GM12864 (cell line): ENCODE data around the gene KRTAP1-5.
"Not testable (repeated sequence)": the region's sequence is repeated elsewhere in the genome, so short reads cannot be mapped to it uniquely, and the experiment has no call there.

Source experiments
- DNase-seq: peaks from one replicate; pipeline ENCODE4 v3.0.0-alpha.2; 2011; ENCODE audit warnings: low read depth
- H3K4me3 ChIP-seq: 2 replicates; pipeline ENCODE4 v1.5.1; 2011; ENCODE audit warnings: mild to moderate bottlenecking, low read depth, low read length, control low read depth
- TF ChIP-seq, protein P1 (sequence below): IDR thresholded peaks from 2 replicates; pipeline ENCODE4 v1.5.1; 2011; ENCODE audit warnings: low read depth, mild to moderate bottlenecking, moderate library complexity, low read length, control low read depth, inconsistent platforms; ENCODE audit errors: missing control alignments

The KRTAP1-5 gene

DNA sequence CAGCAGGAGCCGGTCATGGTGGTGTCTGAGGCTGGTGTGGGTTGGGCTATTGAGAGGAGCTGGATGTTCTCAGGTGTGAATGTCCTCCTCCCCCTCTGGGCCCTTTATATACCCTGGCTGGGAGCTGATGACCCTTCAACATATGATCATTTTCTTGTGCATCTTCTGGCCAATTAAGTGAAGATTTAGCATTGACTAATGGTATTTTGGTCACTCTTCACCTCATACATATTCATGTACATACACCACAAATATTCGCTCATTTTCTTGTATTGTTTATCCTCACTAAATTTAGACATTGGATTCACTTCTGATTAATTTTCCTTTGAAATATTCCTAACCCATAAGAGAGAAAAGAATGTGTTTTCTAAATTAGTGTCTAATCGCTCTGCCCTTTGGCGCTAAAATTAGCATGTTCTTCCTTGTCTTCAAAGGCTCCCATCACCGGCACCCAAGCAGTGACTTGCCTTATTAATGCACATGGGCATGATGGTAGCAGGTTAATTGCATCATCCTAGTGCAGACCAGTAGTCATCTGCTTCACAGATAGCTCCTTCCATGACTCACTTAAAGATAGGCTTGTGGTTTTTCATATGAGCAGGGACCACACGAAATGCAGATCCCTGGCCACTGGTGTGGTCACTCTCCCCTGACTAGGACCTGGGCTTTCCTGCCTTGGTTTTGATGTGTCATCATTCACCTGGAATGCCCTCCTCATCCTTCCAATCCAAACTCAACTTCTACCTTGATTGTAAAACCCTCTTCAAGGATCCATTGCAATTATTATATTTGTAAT is 39.0 kb upstream of the KRTAP1-5 start, which contains the start of gene KRTAP2-4:
KRTAP2-4 (minus strand) TSS at position 51 of the 796 bp plus-strand sequence; CDS start at position 17, 34 bp downstream.
- TF ChIP-seq, protein P1, sequence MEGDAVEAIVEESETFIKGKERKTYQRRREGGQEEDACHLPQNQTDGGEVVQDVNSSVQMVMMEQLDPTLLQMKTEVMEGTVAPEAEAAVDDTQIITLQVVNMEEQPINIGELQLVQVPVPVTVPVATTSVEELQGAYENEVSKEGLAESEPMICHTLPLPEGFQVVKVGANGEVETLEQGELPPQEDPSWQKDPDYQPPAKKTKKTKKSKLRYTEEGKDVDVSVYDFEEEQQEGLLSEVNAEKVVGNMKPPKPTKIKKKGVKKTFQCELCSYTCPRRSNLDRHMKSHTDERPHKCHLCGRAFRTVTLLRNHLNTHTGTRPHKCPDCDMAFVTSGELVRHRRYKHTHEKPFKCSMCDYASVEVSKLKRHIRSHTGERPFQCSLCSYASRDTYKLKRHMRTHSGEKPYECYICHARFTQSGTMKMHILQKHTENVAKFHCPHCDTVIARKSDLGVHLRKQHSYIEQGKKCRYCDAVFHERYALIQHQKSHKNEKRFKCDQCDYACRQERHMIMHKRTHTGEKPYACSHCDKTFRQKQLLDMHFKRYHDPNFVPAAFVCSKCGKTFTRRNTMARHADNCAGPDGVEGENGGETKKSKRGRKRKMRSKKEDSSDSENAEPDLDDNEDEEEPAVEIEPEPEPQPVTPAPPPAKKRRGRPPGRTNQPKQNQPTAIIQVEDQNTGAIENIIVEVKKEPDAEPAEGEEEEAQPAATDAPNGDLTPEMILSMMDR, result no peak
- H3K4me3 ChIP-seq, result no peak within 1 kb of the TSS
- DNase-seq, result no peak

DNA sequence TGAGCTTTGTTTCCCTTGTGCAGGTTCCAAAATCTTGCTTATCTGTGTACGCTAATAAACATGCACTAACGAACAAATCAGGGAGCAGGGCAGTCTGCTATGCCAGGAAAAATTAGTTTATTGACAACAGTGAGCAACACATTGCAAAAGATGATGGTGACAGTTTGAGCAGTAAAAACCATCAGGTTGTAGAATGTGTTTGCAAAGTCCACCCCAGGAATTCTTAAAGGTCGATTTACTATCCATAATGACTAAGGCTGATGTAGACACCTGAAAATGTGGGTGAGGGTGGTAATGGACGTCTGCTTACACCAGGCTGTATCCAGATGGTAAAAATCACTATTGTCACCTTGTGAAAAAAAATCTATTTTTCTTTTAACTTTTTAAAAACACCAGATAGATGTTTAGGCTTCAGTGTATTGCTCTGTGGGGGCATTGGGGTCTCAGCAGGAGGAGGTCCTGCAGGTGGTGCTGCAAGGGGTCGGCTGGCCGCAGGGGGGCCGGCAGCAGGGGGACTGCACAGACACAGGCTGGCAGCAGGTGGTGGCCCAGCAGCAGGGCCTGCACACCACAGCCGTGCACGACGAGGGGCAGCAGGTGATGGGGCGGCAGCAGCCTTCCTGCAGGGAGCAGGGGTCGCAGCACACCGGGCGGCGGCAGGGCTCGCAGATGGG is 38.1 kb upstream of the KRTAP1-5 start:
- not testable (repeated sequence) for H3K4me3 ChIP-seq, DNase-seq

DNA sequence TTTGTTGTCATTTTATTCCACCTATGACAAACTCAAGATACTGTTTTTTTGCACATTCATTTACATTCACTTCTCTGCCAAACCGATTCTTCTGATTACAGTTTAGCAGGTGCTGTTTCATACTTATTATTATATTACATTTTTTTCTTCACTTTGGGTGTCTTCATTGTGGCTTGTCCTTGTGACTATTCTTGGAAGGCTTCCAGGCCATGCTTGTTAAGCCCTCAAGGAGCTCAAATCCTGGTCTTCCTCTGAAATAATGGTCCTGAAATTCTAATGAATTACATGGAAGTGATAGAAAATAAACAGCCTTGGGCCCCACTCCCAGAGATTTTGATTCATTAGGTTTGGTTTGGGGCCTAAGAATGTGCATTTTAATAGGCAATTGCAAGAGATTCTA is 37.3 kb upstream of the KRTAP1-5 start:
- TF ChIP-seq, protein P1, result no peak
- no peak for DNase-seq
- no peak overlapping the region for H3K4me3 ChIP-seq

DNA sequence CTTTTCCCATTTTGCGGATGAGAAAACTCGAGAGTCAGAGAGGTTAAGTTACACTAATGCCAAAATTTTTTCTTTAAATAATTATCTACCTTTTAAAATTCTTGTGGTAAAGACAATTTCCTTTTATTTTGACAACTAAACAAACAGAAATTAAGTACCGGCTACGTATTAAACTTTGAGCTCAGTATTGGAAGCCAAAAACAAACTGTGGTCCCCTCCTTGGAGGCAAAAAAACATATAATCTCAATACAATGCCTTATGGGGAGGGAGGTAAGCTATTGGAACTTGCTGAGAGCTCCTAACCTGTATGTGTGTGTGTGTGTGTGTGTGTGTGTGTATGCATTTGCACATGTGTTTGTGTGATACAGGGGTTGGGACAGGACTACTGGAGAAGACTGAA is 36.4 kb upstream of the KRTAP1-5 start:
- no peak for DNase-seq
- TF ChIP-seq, protein P1, result no peak
- H3K4me3 ChIP-seq, result no peak overlapping the region

DNA sequence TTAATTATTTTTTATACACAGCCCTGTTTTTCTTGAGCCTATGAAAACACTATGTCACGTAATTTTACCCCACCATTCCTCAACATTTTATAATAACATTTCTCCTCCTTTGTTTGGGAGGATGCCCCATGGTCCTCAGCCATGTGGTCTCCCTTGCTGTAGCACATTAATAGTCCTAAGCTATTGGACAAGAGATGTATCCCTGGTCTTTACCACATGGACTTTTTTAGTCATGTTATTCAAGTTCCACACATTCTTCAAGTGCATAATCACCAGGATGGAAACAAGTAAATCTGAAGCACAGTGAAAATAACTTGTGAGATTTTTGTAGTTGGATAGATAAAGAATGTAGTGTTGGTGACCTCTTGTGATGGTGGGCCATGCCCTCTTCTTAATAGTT is 35.0 kb upstream of the KRTAP1-5 start:
- DNase-seq, result no peak
- H3K4me3 ChIP-seq, result no peak overlapping the region
- TF ChIP-seq, protein P1, result no peak

DNA sequence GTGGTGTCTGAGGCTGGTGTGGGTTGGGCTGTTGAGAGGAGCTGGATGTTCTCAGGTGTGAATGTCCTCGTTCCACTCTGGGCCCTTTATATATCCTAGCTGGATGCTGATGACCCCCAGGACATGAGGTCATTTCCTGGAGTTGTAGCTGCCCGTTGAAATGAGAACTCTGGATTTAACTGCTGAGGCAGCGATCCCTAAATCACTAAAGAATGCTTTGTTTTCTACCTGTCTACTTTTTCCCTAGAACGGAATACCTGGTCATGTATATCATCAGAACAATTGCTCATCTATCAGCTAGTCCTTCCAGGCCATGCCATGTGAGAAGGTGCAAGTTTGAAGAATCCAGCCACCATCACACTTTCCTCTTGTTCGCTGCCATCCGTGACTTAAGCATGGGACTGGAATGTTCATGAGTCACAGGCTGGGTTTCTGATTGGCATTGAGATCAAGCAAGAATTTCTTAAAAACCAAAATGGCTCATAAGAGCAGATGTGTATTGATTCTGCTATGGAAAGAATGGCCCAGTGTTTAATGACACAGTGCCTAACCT is 33.1 kb upstream of the KRTAP1-5 start, which contains the start of gene KRTAP2-3:
KRTAP2-3 (minus strand) TSS at position 63 of the 553 bp plus-strand sequence. CDS start 64 bp downstream, outside the sequence.
- no peak for DNase-seq
- TF ChIP-seq, protein P1, result no peak
- no peak within 1 kb of the TSS for H3K4me3 ChIP-seq

DNA sequence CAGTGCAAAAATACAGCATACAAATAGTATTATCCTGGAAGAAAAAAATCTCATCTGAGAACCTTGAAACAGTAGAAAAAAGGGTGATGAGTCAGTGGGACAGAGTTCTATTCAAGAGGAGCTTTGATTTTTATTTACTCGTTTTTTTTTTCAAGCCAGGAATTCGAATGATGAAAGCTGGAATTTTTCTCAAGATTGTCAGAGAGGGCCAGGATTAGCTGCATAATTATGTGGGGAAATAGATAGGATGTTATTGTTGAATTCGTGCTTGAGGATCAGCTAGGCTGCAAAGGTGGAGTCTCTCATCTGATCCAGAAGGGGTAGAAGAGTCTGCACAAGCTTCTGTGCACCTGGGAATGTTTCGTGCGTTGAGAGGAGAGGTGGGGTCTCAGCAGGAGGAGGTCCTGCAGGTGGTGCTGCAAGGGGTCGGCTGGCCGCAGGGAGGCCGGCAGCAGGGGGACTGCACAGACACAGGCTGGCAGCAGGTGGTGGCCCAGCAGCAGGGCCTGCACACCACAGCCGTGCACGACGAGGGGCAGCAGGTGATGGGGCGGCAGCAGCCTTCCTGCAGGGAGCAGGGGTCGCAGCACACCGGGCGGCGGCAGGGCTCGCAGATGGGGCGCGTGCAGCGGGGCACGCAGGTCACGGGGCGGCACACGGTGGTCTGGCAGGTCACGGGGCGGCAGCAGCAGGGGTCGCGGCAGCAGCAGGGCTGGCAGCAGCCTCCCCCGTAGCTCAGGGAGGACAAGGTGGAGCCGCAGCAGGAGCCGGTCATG is 32.5 kb upstream of the KRTAP1-5 start:
- not testable (repeated sequence) for DNase-seq, H3K4me3 ChIP-seq
